Measurements from ENCODE around the gene CD59.

Gene CD59

DNA sequence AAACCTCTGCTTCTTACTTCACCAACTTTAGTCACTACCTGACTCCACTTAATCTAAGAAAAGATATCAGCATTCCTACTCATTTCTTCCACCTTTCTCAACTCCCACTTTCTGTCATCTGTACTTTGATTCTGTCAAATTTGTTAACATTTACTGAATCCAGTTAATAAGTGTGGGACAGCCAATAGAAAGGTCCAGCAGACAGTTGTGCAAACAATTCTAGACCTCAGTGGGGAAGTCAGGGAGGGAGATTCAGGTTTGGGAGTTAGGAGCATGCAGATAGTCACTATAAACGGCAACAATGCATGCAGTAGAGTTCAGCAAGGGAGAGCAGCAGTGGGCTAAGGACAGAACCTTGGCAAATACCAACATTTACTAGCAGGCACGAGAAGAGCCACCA lies 34.0 kb upstream of the CD59 start:
- DNase-seq (ENCODE audit: low read depth) = no peak
- no peak for TF ChIP-seq CTCF (conservative IDR thresholded peaks at IDR 0.05; ENCODE audit: low read depth, low read length)
- H3K4me3 ChIP-seq (ENCODE audit: low read depth, low read length) = no peak overlapping the region

- no peak overlapping the region for H3K4me3 ChIP-seq (ENCODE audit: low read depth, low read length)
- no peak for TF ChIP-seq CTCF (conservative IDR thresholded peaks at IDR 0.05; ENCODE audit: low read depth, low read length)
- DNase-seq (ENCODE audit: low read depth) = no peak
These were observed 33.3 kb upstream of the CD59 start for GRCh38 chr11:33769542-33769941.

DNA sequence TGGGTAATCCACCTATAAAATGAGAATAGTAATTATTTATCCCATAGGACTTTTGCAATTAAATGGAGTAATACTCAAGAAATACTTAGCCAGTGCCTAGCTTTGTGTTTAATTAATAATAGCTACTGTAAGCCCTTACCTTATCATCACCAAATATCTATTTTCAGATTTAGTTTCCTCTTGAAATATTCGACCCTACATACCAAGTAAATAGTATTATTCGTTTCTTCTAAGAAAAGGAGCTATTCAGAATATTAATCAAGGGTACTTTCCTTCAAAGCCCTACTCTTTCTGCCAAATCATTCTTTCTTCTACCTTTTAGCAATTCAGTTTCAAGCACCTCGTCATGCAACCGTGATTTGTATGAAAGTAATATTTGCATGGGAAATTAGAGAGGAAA lies 31.4 kb upstream of the CD59 start:
- no peak for TF ChIP-seq CTCF (conservative IDR thresholded peaks at IDR 0.05; ENCODE audit: low read depth, low read length)
- H3K4me3 ChIP-seq (ENCODE audit: low read depth, low read length) = no peak overlapping the region
- no peak for DNase-seq (ENCODE audit: low read depth)

- no peak overlapping the region for H3K4me3 ChIP-seq (ENCODE audit: low read depth, low read length)
- TF ChIP-seq CTCF (conservative IDR thresholded peaks at IDR 0.05; ENCODE audit: low read depth, low read length) = no peak
- DNase-seq (ENCODE audit: low read depth) = no peak
These were observed 29.9 kb upstream of the CD59 start for GRCh38 chr11:33766085-33766484.

DNA sequence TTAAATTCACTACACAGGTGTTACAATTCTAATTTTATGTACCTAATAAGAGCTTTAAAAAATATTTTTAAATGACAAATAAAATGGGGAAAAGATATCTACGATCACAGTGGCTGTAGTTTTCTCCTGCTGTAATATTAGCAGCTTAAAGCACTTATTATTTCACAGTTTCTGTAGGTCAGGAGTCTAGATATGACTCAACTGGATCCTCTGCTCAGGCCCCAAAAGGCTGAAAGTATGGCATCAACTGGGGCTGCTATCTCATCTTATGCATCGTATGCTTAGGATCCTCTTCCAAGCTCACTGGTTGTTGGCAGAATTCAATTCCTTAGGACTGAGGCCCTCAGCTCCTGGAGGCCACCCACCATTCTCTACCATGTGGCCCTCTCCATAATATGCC lies 25.2 kb upstream of the CD59 start:
- no peak for TF ChIP-seq CTCF (conservative IDR thresholded peaks at IDR 0.05; ENCODE audit: low read depth, low read length)
- DNase-seq (ENCODE audit: low read depth) = no peak
- no peak overlapping the region for H3K4me3 ChIP-seq (ENCODE audit: low read depth, low read length)

DNA sequence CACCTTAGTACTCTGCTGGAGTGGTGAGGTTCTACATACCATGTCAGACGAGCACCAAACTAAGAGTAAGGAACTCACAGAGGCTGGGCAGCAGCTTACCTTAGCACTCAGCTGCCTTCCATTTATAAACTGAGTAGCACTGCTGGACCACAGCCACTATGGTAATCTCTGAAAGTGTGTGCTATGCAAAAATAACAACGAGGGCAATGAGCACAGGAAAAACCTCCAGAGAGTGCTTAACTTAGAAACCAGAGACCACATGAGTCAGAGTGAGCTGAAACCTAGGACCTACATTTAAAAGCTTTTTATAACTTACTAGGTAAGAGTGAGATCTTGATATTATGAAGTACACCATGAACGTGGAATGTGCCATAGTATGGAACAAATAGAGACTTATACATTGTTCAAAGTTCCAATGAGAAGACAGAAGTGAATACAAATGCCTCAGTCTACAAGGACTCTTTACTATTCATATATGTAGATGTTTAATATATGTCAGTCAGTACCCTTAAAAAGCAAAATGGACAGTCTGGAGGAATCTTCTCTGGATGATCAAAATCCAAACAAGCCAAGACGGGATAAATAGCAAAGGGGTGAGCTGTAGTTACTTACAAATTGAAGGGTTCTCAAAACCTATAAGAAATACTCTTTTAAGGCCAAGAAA lies 17.2 kb upstream of the CD59 start:
- DNase-seq (ENCODE audit: low read depth) = peak; percentile 84
- TF ChIP-seq CTCF (conservative IDR thresholded peaks at IDR 0.05; ENCODE audit: low read depth, low read length) = no peak
- no peak overlapping the region for H3K4me3 ChIP-seq (ENCODE audit: low read depth, low read length)

DNA sequence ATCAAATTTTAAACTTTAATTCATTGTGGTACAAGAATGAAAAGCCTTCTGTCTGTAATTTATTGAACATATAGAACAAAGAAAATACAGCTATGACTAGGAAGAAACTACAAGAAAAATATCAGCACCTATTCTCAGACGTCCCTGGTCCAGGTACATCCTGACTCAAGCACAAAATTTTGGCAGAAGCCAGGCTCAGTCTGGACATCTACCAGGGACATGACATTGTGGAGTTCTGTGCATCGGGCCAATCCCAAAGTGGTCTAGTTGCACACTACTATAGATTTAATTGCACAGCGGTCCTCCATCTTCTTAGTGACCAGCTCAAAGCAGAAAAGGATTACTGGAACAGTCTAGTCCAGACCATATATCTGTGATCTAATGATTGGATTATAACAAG lies 15.7 kb upstream of the CD59 start:
- no peak for TF ChIP-seq CTCF (conservative IDR thresholded peaks at IDR 0.05; ENCODE audit: low read depth, low read length)
- DNase-seq (ENCODE audit: low read depth) = no peak
- no peak overlapping the region for H3K4me3 ChIP-seq (ENCODE audit: low read depth, low read length)

All from choroid plexus epithelial cell (primary cell).